ENCODE measurements around the gene DUSP5.
A peak's percentile ranks its signal among the peaks of the same experiment; 100 is the strongest.
"Not testable (repeated sequence)": the region's sequence is repeated elsewhere in the genome, so short reads cannot be mapped to it uniquely, and the experiment has no call there.

The DUSP5 gene

DNA sequence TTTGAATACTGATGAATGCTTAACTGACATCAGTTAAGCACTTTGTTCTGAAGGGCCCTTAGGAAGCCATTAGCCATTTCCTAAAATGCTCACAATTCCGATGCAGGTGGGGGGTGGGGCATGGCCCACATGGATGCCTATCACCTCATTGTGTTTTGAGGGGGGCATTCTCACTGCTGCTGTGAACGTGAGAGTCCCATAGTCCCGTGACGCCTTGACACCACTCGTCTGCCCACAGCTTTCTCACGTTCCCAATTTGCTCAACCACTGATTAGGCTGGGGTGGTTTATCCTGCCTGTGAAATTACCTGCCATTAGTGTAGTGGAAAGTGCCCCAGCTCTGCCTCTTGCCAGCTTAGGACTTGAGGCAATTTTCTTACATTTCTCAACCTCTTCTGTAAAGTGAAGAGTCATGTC lies 31.9 kb downstream of the DUSP5 start:
- Histone ChIP-seq H3K9me3 (ENCODE audit: control insufficient read depth, low read length) (no peaks in the 10 kb centered on the region), H3K36me3 (ENCODE audit: control insufficient read depth, insufficient read depth, low read length) (no peaks in the 10 kb centered on the region), H3K27ac (ENCODE audit: insufficient read depth, low read length, poor library complexity, severe bottlenecking) (peak overlapping the region; percentile 22), H3K27me3 (replicated peaks; ENCODE audit: control insufficient read depth, insufficient read depth, low read length, poor library complexity, severe bottlenecking) (no peaks in the 10 kb centered on the region), H3K4me1 (ENCODE audit: control insufficient read depth, insufficient read depth, low read length, poor library complexity, severe bottlenecking) (peaks cover 14% of the 10 kb centered on the region), H3K4me3 (ENCODE audit: insufficient read depth, low read depth, low read length, poor library complexity, severe bottlenecking) (no peak overlapping the region)
- DNase-seq, result peak; percentile 7 to 49 (median 18)

DNA sequence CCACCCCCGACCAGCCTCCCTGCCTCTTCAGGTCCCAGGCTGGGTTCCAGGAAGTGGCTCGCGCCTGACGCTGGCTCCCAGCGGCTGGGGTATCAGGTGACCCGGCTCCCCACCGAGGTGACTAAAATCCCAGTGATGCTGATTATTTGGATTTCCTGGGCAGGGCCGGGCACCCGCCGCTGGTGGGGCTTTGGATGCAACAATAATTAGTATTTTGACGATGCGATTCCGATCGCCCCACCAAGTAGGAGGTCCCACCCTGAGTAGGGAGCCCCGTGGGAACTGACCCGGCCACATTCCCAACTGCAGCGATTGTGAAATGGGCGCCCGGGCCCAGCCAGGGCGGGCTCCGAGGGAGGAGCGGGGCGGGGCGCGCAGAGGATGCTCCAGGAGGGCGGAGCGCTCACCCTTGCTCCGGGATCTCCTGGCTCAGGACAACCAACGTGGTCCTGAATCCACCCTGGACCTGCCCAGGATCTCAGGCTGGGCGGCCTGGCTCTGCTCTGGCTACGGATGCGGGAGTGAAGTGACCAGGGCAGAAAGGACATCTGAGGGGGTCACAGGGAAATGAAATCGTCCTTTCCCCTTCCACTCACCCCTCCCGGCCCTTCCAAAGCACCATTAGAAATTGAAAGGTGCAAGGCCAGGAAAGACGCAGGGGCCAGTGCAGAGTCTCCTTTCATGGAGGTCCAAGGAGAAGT lies 32.6 kb downstream of the DUSP5 start:
- Histone ChIP-seq H3K4me1 (ENCODE audit: control insufficient read depth, insufficient read depth, low read length, poor library complexity, severe bottlenecking) (peaks cover 14% of the 10 kb centered on the region), H3K9me3 (ENCODE audit: control insufficient read depth, low read length) (no peaks in the 10 kb centered on the region), H3K27ac (ENCODE audit: insufficient read depth, low read length, poor library complexity, severe bottlenecking) (no peak overlapping the region), H3K27me3 (replicated peaks; ENCODE audit: control insufficient read depth, insufficient read depth, low read length, poor library complexity, severe bottlenecking) (no peaks in the 10 kb centered on the region), H3K36me3 (ENCODE audit: control insufficient read depth, insufficient read depth, low read length) (no peaks in the 10 kb centered on the region), H3K4me3 (ENCODE audit: insufficient read depth, low read depth, low read length, poor library complexity, severe bottlenecking) (peak overlapping the region; percentile 26)
- no peak for DNase-seq

DNA sequence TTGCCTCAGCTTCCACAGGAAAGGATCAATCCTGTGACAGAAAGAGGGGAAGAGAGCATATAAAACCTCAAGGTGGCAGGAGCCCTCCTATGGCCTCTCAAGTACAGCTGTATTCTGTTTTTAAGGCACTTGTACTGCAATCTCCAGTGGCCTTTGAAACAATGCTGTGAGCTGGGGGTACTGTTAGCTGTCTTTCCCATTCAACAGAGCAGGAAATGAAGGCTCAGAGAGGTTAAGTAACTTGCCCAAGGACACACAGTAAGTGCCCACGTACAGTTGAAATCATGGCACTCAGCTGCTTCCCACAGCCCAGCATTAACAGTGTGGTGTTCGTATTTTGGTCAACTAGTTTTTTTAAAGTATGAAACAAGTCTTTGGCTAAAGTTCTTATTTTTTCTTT lies 34.0 kb downstream of the DUSP5 start:
- no peak overlapping the region for H3K27ac ChIP-seq (ENCODE audit: insufficient read depth, low read length, poor library complexity, severe bottlenecking)
- H3K36me3 ChIP-seq (ENCODE audit: control insufficient read depth, insufficient read depth, low read length), result no peaks in the 10 kb centered on the region
- no peak overlapping the region for H3K4me3 ChIP-seq (ENCODE audit: insufficient read depth, low read depth, low read length, poor library complexity, severe bottlenecking)
- H3K4me1 ChIP-seq (ENCODE audit: control insufficient read depth, insufficient read depth, low read length, poor library complexity, severe bottlenecking), result peaks cover 20% of the 10 kb centered on the region
- no peaks in the 10 kb centered on the region for H3K27me3 ChIP-seq (replicated peaks; ENCODE audit: control insufficient read depth, insufficient read depth, low read length, poor library complexity, severe bottlenecking)
- DNase-seq, result no peak
- H3K9me3 ChIP-seq (ENCODE audit: control insufficient read depth, low read length), result no peaks in the 10 kb centered on the region

DNA sequence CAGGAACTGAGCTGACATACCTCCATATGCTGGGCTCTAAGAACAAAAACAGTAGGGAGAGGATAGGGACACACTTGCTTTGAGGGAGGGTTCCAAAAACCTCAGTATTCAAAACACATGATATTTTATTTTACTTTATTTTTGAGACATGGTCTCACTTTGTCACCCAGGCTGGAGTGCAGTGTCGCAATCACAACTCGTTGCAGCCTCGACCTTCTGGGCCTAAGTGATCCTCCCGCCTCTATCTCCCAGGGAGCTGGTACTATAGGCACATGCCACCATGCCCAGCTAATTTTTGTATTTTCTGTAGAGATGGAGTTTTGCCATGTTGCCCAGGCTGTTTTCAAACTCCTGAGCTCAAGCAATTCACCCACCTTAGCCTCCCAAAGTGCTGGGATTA lies 34.9 kb downstream of the DUSP5 start:
- peaks cover 20% of the 10 kb centered on the region for H3K4me1 ChIP-seq (ENCODE audit: control insufficient read depth, insufficient read depth, low read length, poor library complexity, severe bottlenecking)

DNA sequence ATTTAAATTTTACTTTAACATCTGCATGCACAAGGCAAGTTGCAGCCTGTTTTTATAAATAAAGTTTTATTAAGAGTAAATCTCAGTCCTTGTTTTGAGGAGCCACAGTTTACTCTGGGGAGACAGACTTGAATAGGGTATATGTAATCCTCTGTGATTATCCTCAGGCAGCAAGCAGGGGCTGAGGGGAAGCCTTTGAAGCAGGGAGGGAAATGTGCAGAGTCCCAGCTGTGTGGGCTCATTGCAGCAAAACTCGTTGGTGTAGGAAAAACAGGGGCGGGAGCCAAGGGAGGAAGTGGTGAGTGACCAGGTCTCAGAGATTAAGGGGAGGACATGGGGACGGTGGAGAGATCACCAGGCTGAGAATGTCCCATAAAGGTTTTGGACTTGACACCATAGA lies 35.4 kb downstream of the DUSP5 start:
- Histone ChIP-seq H3K9me3 (ENCODE audit: control insufficient read depth, low read length) (no peaks in the 10 kb centered on the region), H3K4me1 (ENCODE audit: control insufficient read depth, insufficient read depth, low read length, poor library complexity, severe bottlenecking) (peaks cover 20% of the 10 kb centered on the region), H3K27me3 (replicated peaks; ENCODE audit: control insufficient read depth, insufficient read depth, low read length, poor library complexity, severe bottlenecking) (no peaks in the 10 kb centered on the region), H3K36me3 (ENCODE audit: control insufficient read depth, insufficient read depth, low read length) (no peaks in the 10 kb centered on the region), H3K27ac (ENCODE audit: insufficient read depth, low read length, poor library complexity, severe bottlenecking) (no peak overlapping the region), H3K4me3 (ENCODE audit: insufficient read depth, low read depth, low read length, poor library complexity, severe bottlenecking) (no peak overlapping the region)
- no peak for DNase-seq

More for the DNA sequence above, 34.9 kb downstream of the DUSP5 start:
- not testable (repeated sequence) for H3K9me3 ChIP-seq (ENCODE audit: control insufficient read depth, low read length); H3K4me3 ChIP-seq (ENCODE audit: insufficient read depth, low read depth, low read length, poor library complexity, severe bottlenecking); H3K27me3 ChIP-seq (replicated peaks; ENCODE audit: control insufficient read depth, insufficient read depth, low read length, poor library complexity, severe bottlenecking); DNase-seq; H3K27ac ChIP-seq (ENCODE audit: insufficient read depth, low read length, poor library complexity, severe bottlenecking); H3K36me3 ChIP-seq (ENCODE audit: control insufficient read depth, insufficient read depth, low read length)

DNA sequence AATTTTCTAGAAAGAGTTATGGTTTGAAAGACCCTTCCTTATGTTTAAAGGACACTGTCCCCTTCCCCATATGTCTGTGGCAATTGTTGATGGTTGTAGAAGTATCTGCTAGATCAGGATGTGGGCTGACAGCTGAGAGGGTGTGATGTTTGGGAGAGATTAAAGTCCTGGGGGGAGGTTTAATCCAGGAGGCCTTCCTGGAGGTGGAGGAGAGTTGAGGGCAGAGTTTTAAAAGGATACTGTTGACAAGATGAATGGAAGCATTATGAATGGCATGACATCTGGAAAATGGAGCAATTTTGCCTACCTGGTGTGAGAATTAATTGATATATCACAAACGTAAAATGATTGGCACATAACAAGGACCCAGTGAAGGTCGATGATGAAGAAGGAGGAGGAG lies 36.9 kb downstream of the DUSP5 start:
- no peak overlapping the region for H3K27ac ChIP-seq (ENCODE audit: insufficient read depth, low read length, poor library complexity, severe bottlenecking)
- no peak for DNase-seq
- no peaks in the 10 kb centered on the region for H3K36me3 ChIP-seq (ENCODE audit: control insufficient read depth, insufficient read depth, low read length)
- H3K4me1 ChIP-seq (ENCODE audit: control insufficient read depth, insufficient read depth, low read length, poor library complexity, severe bottlenecking), result peaks cover 14% of the 10 kb centered on the region
- no peaks in the 10 kb centered on the region for H3K9me3 ChIP-seq (ENCODE audit: control insufficient read depth, low read length)
- no peak overlapping the region for H3K4me3 ChIP-seq (ENCODE audit: insufficient read depth, low read depth, low read length, poor library complexity, severe bottlenecking)
- H3K27me3 ChIP-seq (replicated peaks; ENCODE audit: control insufficient read depth, insufficient read depth, low read length, poor library complexity, severe bottlenecking), result no peaks in the 10 kb centered on the region

DNA sequence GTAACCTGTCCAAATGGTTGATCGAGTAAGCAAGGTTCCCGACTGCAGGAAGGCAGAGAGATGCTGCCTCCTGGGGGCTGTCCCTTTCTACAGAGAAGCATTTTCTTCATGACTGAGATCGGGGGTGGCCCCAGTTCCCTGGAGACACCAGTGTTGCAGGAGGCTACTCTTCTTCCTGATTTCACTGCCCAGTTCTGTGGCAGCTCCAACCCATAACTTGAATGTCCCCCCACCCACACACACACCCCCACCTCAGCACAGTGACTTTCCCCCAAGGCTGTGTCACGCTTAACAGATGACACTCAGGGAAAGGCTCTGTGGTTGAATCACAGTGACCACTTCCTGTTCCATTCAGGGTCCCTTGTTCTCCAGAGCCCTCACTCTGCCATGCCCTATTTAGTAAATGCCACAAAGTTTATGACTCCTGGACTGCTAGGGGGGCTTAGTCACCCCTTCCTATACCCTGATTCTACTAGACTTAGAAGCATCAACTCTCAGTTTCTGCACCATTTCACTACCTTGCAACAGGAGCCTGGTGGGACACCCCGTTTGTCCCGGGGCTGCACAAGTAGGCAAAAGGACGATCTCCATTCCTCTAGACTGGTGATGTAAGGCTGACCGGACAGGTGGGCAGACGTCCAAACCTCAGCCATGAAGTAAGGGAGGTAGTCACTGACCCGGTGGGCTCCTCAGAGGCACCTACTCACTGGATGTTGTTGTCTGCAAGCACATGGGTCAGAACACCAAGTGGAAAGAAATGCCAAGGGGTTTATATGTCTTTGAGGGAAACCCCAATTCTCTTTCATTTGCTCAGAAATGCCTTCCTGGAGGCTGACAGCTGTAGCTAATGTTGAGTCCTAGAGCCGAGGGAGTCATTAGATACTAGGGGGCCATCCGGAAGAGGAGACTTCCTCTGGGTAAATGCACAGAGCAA lies 38.5 kb downstream of the DUSP5 start:
- no peaks in the 10 kb centered on the region for H3K27me3 ChIP-seq (replicated peaks; ENCODE audit: control insufficient read depth, insufficient read depth, low read length, poor library complexity, severe bottlenecking)
- H3K9me3 ChIP-seq (ENCODE audit: control insufficient read depth, low read length), result no peaks in the 10 kb centered on the region
- no peaks in the 10 kb centered on the region for H3K36me3 ChIP-seq (ENCODE audit: control insufficient read depth, insufficient read depth, low read length)
- DNase-seq, result peak; percentile 32 to 50 (median 38)
- no peak overlapping the region for H3K4me3 ChIP-seq (ENCODE audit: insufficient read depth, low read depth, low read length, poor library complexity, severe bottlenecking)
- peaks cover 6% of the 10 kb centered on the region for H3K4me1 ChIP-seq (ENCODE audit: control insufficient read depth, insufficient read depth, low read length, poor library complexity, severe bottlenecking)
- H3K27ac ChIP-seq (ENCODE audit: insufficient read depth, low read length, poor library complexity, severe bottlenecking), result no peak overlapping the region

DNA sequence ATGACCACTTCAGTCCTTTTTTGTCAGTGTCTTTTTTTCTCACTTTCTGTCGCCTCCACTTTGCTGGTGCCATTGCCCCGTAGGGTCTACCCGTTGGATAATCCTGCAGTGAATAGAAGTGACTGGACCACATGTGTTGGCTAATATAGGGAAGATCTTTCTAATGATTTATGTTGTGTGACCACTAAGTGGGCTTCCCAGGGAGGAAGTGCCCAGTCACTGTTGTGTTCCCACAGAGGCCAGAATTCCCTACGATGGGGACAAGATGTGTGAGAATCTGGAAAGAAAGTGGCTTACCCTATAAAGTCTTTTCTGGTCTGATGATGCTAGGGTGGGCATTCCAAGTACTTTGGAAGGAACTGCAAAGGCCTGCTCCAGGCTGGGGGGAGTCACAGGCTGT lies 41.4 kb downstream of the DUSP5 start:
- H3K4me1 ChIP-seq (ENCODE audit: control insufficient read depth, insufficient read depth, low read length, poor library complexity, severe bottlenecking), result peaks cover 6% of the 10 kb centered on the region
- H3K27me3 ChIP-seq (replicated peaks; ENCODE audit: control insufficient read depth, insufficient read depth, low read length, poor library complexity, severe bottlenecking), result no peaks in the 10 kb centered on the region
- no peak overlapping the region for H3K27ac ChIP-seq (ENCODE audit: insufficient read depth, low read length, poor library complexity, severe bottlenecking)
- no peak for DNase-seq
- H3K36me3 ChIP-seq (ENCODE audit: control insufficient read depth, insufficient read depth, low read length), result no peaks in the 10 kb centered on the region
- H3K4me3 ChIP-seq (ENCODE audit: insufficient read depth, low read depth, low read length, poor library complexity, severe bottlenecking), result no peak overlapping the region
- no peaks in the 10 kb centered on the region for H3K9me3 ChIP-seq (ENCODE audit: control insufficient read depth, low read length)

DNA sequence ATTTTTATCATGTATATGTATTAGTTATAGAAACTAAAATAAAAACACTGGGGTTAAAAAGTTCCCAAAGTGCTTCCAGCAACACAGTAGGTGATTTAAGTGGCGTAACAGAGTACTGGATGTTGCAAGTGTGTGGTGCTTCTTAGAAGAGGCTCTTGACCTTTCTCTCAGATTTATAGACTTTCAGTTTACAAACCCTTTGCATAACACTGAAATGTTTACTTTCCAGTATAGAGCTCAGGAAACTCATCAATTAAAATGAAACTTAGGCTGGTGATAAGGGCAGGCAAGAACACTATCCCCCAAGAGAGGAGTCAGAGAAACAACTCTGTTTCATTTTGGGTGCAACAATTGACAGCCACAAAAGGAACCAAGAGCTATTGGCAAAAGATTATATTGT lies 42.3 kb downstream of the DUSP5 start:
- H3K27me3 ChIP-seq (replicated peaks; ENCODE audit: control insufficient read depth, insufficient read depth, low read length, poor library complexity, severe bottlenecking), result no peaks in the 10 kb centered on the region
- no peak for DNase-seq
- H3K9me3 ChIP-seq (ENCODE audit: control insufficient read depth, low read length), result no peaks in the 10 kb centered on the region
- no peak overlapping the region for H3K4me3 ChIP-seq (ENCODE audit: insufficient read depth, low read depth, low read length, poor library complexity, severe bottlenecking)
- peaks cover 6% of the 10 kb centered on the region for H3K4me1 ChIP-seq (ENCODE audit: control insufficient read depth, insufficient read depth, low read length, poor library complexity, severe bottlenecking)
- H3K36me3 ChIP-seq (ENCODE audit: control insufficient read depth, insufficient read depth, low read length), result no peaks in the 10 kb centered on the region
- H3K27ac ChIP-seq (ENCODE audit: insufficient read depth, low read length, poor library complexity, severe bottlenecking), result no peak overlapping the region

DNA sequence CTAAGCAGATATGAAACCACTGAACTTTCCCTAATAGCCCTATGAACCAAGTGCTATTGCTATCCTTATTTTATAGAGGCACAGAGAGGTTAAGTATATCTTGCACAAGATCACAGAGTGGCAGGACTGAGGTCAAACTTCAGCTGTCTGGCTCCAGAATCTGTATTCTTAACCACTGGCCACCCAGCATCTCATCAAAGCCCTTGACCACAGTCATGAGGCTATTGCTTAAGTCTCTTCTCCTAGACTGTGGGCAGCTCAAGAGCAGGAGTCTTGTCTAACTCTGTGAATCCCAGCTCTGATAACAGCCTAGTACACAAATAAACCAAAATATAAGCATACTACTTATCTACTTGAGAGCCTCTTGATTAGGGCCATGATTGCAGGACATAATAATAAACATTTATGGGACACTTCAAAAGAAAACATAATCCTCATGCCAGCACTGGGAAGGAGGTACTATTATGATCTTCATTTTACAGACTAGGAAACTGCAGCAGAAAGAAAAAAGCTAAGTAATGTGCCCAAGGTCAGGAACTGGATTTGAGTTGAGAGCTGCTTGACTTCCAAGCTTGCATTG lies 47.3 kb downstream of the DUSP5 start:
- Histone ChIP-seq H3K27ac (ENCODE audit: insufficient read depth, low read length, poor library complexity, severe bottlenecking) (no peak overlapping the region), H3K36me3 (ENCODE audit: control insufficient read depth, insufficient read depth, low read length) (no peaks in the 10 kb centered on the region), H3K27me3 (replicated peaks; ENCODE audit: control insufficient read depth, insufficient read depth, low read length, poor library complexity, severe bottlenecking) (no peaks in the 10 kb centered on the region), H3K9me3 (ENCODE audit: control insufficient read depth, low read length) (no peaks in the 10 kb centered on the region), H3K4me3 (ENCODE audit: insufficient read depth, low read depth, low read length, poor library complexity, severe bottlenecking) (no peak overlapping the region), H3K4me1 (ENCODE audit: control insufficient read depth, insufficient read depth, low read length, poor library complexity, severe bottlenecking) (peaks cover 3% of the 10 kb centered on the region)
- DNase-seq, result no peak

Measured in effector memory CD4-positive, alpha-beta T cell (primary cell).